Uterus (tissue), 2 donors: ENCODE data around the gene ADARB2.

ENCODE experiments used
- POLR2A ChIP-seq, 2 donors: fragments of 450-650 bp; IDR thresholded peaks; one replicate each; pipeline ENCODE4 v1.6.1; 2016; ENCODE audit warnings: antibody characterized with exemption in 2 of 2, mild to moderate bottlenecking in 1 of 2, moderate library complexity in 1 of 2
- TF ChIP-seq, protein P1 (sequence below), 4 experiments: fragments of 200-600 bp in 2 of 4; fragments of 450-650 bp in 2 of 4; sonication (generic) in 2 of 4; IDR thresholded peaks; one replicate each; pipeline ENCODE4 v1.5.1; 2016 to 2019; ENCODE audit warnings: antibody characterized with exemption in 4 of 4, mild to moderate bottlenecking in 2 of 4, moderate library complexity in 1 of 4

GRCh38 chr10:1602037-1602484, 135.3 kb downstream of the ADARB2 start:
- TF ChIP-seq, protein P1, sequence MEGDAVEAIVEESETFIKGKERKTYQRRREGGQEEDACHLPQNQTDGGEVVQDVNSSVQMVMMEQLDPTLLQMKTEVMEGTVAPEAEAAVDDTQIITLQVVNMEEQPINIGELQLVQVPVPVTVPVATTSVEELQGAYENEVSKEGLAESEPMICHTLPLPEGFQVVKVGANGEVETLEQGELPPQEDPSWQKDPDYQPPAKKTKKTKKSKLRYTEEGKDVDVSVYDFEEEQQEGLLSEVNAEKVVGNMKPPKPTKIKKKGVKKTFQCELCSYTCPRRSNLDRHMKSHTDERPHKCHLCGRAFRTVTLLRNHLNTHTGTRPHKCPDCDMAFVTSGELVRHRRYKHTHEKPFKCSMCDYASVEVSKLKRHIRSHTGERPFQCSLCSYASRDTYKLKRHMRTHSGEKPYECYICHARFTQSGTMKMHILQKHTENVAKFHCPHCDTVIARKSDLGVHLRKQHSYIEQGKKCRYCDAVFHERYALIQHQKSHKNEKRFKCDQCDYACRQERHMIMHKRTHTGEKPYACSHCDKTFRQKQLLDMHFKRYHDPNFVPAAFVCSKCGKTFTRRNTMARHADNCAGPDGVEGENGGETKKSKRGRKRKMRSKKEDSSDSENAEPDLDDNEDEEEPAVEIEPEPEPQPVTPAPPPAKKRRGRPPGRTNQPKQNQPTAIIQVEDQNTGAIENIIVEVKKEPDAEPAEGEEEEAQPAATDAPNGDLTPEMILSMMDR (IDR thresholded peaks at IDR 0.05) = no peak
- TF ChIP-seq POLR2A (IDR thresholded peaks at IDR 0.05) = no peak
